Fibroblast of villous mesenchyme (primary cell): Measurements from ENCODE around the gene CREB5. TPM values are rescaled to one million over a fixed set of nuclear protein-coding genes. Genes with fewer than 3 reads are reported as not detected.

ENCODE experiments used
- DNase-seq: peaks from one replicate; pipeline ENCODE4 v3.0.0-alpha.2; 2010; ENCODE audit warnings: low read depth
- H3K4me3 ChIP-seq: 2 replicates; pipeline ENCODE4 v1.5.1; 2011; ENCODE audit warnings: low read depth, mild to moderate bottlenecking, low read length
- CTCF ChIP-seq: IDR thresholded peaks from 2 replicates; pipeline ENCODE4 v1.5.1; 2012; ENCODE audit warnings: low read depth, mild to moderate bottlenecking, low read length; ENCODE audit not compliant: insufficient read depth
- total RNA-seq: library from RNA; depleted of rRNA; stranded (reverse); fragments of >200 nt; gene quantifications from 2 replicates; pipeline ENCODE4 v1.2.3, GENCODE V29; 2012

Gene CREB5
- total RNA-seq, 1 donor: 6.0 TPM

DNA sequence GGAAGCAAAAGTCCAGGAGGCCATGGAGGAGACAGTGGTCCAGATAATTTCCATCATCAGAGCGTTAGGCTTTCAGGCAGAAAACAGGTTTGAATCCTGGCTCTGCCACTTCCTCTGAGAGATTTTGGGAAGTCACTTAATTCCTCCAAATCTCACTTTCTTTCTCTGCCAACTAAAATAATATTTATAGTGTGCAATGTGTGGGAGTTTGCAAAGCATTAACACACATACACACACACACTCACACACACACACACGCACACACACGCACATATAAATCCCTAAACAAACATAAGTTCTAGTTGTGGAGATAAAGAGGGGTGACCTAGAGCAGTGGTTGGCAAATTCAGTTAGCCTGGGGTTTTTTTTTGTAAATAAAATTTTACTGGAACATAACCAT is 461.0 kb downstream of the CREB5 start:
- no peak for DNase-seq
- TF ChIP-seq CTCF: no peak
- no peak overlapping the region for H3K4me3 ChIP-seq

GRCh38 chr7:28874001-28874400 is 461.7 kb downstream of the CREB5 start:
- TF ChIP-seq CTCF: no peak
- no peak overlapping the region for H3K4me3 ChIP-seq
- no peak for DNase-seq

Other genes with a start within 250 kb of the CREB5 start
- 32.9 and 38.4 TPM in 2 replicates for gene JAZF1, start 231.7 kb upstream of the CREB5 start, total RNA-seq